Cardiac septum (tissue), 1 donor: ENCODE data around the gene FOXP1. TPM values are rescaled to one million over a fixed set of nuclear protein-coding genes. Genes with fewer than 3 reads are reported as not detected.

Source experiments
- DNase-seq: peaks from one replicate; pipeline ENCODE4 v3.0.0-alpha.2; 2020; ENCODE audit warnings: low spot score
- intact Hi-C: fragments of 100-400 bp; cut with DNase I; formaldehyde crosslinking; loops from one replicate; pipeline ENCODE4 v1.14.0; 2022
- long read RNA-seq: library from polyadenylated mRNA; unstranded; transcript quantifications from one replicate; pipeline ENCODE4 v2.0.0, GENCODE V29; 2021
- total RNA-seq: library from RNA; stranded (reverse); fragmentation: NEBNext Ultra II Directional; extraction: Animal tissue kit (Norgen Biotek cat#: 25700); gene quantifications from one replicate; pipeline ENCODE4 v1.2.1, GENCODE V29; 2021
- donor health status: DM: no; HTN: no; CAD: no.

Gene FOXP1
- total RNA-seq = 53.2 TPM
- long read RNA-seq, transcript FOXP1-259 (21 exons, 3,103 nt) = major isoform, 5 of 50 reads
- long read RNA-seq, transcript FOXP1-273 (15 exons, 1,948 nt) = major isoform, 5 of 50 reads
- long read RNA-seq, partial matches to known transcripts = 9 of 50 reads
- long read RNA-seq, other reads (novel, unspliced or antisense) = 22 of 50 reads

GRCh38 chr3:71583566-71584393 lies at the start of gene FOXP1:
FOXP1 (minus strand) TSS chr3:71583728; CDS start chr3:71198381, 385,347 bp downstream.
- intact Hi-C loops = loop anchor here (2.0 to 5.0 kb wide), 5 partner anchors 86 to 521 kb away; no protein-coding TSS in a partner anchor
- DNase-seq = peak; percentile 84

GRCh38 chr3:71629711-71630110 lies 46.2 kb upstream of the FOXP1 start:
- intact Hi-C loops = no loop called here
- no peak for DNase-seq

GRCh38 chr3:71629289-71629688 lies 45.8 kb upstream of the FOXP1 start:
- no peak for DNase-seq
- intact Hi-C loops = no loop called here

GRCh38 chr3:71628522-71628921 lies 45.0 kb upstream of the FOXP1 start:
- DNase-seq = no peak
- intact Hi-C loops = no loop called here

GRCh38 chr3:71625676-71626075 lies 42.1 kb upstream of the FOXP1 start:
- intact Hi-C loops = no loop called here

GRCh38 chr3:71621825-71622537 lies 38.5 kb upstream of the FOXP1 start:
- intact Hi-C loops = no loop called here
- no peak for DNase-seq

More at GRCh38 chr3:71625676-71626075, 42.1 kb upstream of the FOXP1 start:
- DNase-seq = no peak

GRCh38 chr3:71618538-71618937 lies 35.0 kb upstream of the FOXP1 start:
- no peak for DNase-seq
- intact Hi-C loops = no loop called here

- DNase-seq = no peak
- intact Hi-C loops = no loop called here
These were observed 33.1 kb upstream of the FOXP1 start for GRCh38 chr3:71616571-71617021.

GRCh38 chr3:71614869-71615268 lies 31.3 kb upstream of the FOXP1 start:
- intact Hi-C loops = no loop called here

GRCh38 chr3:71614426-71614825 lies 30.9 kb upstream of the FOXP1 start:
- no peak for DNase-seq
- intact Hi-C loops = no loop called here

More at GRCh38 chr3:71614869-71615268, 31.3 kb upstream of the FOXP1 start:
- DNase-seq = no peak

GRCh38 chr3:71611099-71611498 lies 27.6 kb upstream of the FOXP1 start:
- DNase-seq = no peak
- intact Hi-C loops = no loop called here

- no peak for DNase-seq
- intact Hi-C loops = no loop called here
These were observed 23.8 kb upstream of the FOXP1 start for GRCh38 chr3:71607364-71607763.

GRCh38 chr3:71606582-71606981 lies 23.1 kb upstream of the FOXP1 start:
- no peak for DNase-seq
- intact Hi-C loops = no loop called here

- intact Hi-C loops = no loop called here
- no peak for DNase-seq
These were observed 18.7 kb upstream of the FOXP1 start for GRCh38 chr3:71602256-71602655.

GRCh38 chr3:71601811-71602210 lies 18.3 kb upstream of the FOXP1 start:
- no peak for DNase-seq
- intact Hi-C loops = no loop called here

GRCh38 chr3:71600646-71601288 lies 17.2 kb upstream of the FOXP1 start:
- no peak for DNase-seq
- intact Hi-C loops = no loop called here

- no peak for DNase-seq
- intact Hi-C loops = no loop called here
These were observed 15.9 kb upstream of the FOXP1 start for GRCh38 chr3:71599416-71599815.

GRCh38 chr3:71598292-71598691 lies 14.8 kb upstream of the FOXP1 start:
- no peak for DNase-seq
- intact Hi-C loops = no loop called here

- no peak for DNase-seq
- intact Hi-C loops = no loop called here
These were observed 13.8 kb upstream of the FOXP1 start for GRCh38 chr3:71597286-71597685.

GRCh38 chr3:71593106-71593505 lies 9.6 kb upstream of the FOXP1 start:
- intact Hi-C loops = no loop called here

More at GRCh38 chr3:71593106-71593505, 9.6 kb upstream of the FOXP1 start:
- DNase-seq = no peak
